Naive thymus-derived CD8-positive, alpha-beta T cell (primary cell): Measurements from ENCODE around the gene ATOX1. TPM values are rescaled to one million over a fixed set of nuclear protein-coding genes. Genes with fewer than 3 reads are reported as not detected.
"Not testable (repeated sequence)": the region's sequence is repeated elsewhere in the genome, so short reads cannot be mapped to it uniquely, and the experiment has no call there.

Experiments used
- ATAC-seq, 2 donors: fragments of 150-1000 bp; cut with Tn5 transposase in 1 of 2; sonication (Bioruptor Pico), chemical (Tn5 transposase) in 1 of 2; 1 replicate in 1 of 2; 2 replicates in 1 of 2; pipeline ENCODE4 v1.10.0; 2021; ENCODE audit warnings: mild to moderate bottlenecking in 2 of 2, moderate library complexity in 2 of 2
- POLR2A ChIA-PET: fragments of 350-600 bp; sonication (Branson Sonifier 250); formaldehyde crosslinking; loops from one replicate; lab custom pipeline; 2021; ENCODE audit warnings: antibody characterized with exemption; lab: Charles Lee
- DNase-seq, 10 donors: peaks; one replicate each; pipeline versions ENCODE4 v3.0.0 to v3.0.0-alpha.2; 2020 to 2022
- H3K27ac Mint-ChIP-seq, 10 donors: one replicate each; pipeline ENCODE4 v1.8.0; 2020 to 2022; ENCODE audit warnings: mild to moderate bottlenecking in 10 of 10, mixed read lengths in 10 of 10, moderate library complexity in 4 of 10, inconsistent platforms in 1 of 10
- H3K27me3 Mint-ChIP-seq, 5 donors: one replicate each; pipeline ENCODE4 v1.8.0; 2021 to 2022; ENCODE audit warnings: mixed read lengths in 5 of 5
- H3K36me3 Mint-ChIP-seq, 3 donors: one replicate each; pipeline ENCODE4 v1.8.0; 2020 to 2022; ENCODE audit warnings: mixed read lengths in 3 of 3, mild to moderate bottlenecking in 2 of 3, inconsistent platforms in 1 of 3
- H3K4me1 Mint-ChIP-seq, 4 donors: one replicate each; pipeline ENCODE4 v1.8.0; 2021 to 2022; ENCODE audit warnings: mixed read lengths in 4 of 4
- H3K4me3 Mint-ChIP-seq, 10 donors: one replicate each; pipeline ENCODE4 v1.8.0; 2020 to 2022; ENCODE audit warnings: mild to moderate bottlenecking in 10 of 10, mixed read lengths in 10 of 10, moderate library complexity in 6 of 10, inconsistent platforms in 1 of 10
- H3K9me3 Mint-ChIP-seq, 9 donors: one replicate each; pipeline ENCODE4 v1.8.0; 2020 to 2022; ENCODE audit warnings: mixed read lengths in 9 of 9, mild to moderate bottlenecking in 3 of 9, inconsistent platforms in 1 of 9, moderate library complexity in 1 of 9
- polyA plus RNA-seq, 3 donors: library from polyadenylated mRNA; unstranded; fragments of 300-500 nt; fragmentation: Illumina TruSeq; gene quantifications; one replicate each; pipeline ENCODE4 v1.2.3, GENCODE V29; 2021
- total RNA-seq, 8 experiments: library from RNA in 2 of 8; stranded (reverse) in 2 of 8; gene quantifications; one replicate each; pipeline ENCODE4 v1.2.3 and lab custom pipeline; 2021 to 2026

The ATOX1 gene, protein sequence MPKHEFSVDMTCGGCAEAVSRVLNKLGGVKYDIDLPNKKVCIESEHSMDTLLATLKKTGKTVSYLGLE
- total RNA-seq (10 to 100 TPM; 26.8 to 32.7 TPM), polyA plus RNA-seq (10 to 100 TPM; 50.9 to 58.7 (median 58.0) TPM), total RNA-seq (lab: John Stamatoyannopoulos, UW) (8.7 to 20.4 (median 10.4) reads per million in 6 experiments)

DNA sequence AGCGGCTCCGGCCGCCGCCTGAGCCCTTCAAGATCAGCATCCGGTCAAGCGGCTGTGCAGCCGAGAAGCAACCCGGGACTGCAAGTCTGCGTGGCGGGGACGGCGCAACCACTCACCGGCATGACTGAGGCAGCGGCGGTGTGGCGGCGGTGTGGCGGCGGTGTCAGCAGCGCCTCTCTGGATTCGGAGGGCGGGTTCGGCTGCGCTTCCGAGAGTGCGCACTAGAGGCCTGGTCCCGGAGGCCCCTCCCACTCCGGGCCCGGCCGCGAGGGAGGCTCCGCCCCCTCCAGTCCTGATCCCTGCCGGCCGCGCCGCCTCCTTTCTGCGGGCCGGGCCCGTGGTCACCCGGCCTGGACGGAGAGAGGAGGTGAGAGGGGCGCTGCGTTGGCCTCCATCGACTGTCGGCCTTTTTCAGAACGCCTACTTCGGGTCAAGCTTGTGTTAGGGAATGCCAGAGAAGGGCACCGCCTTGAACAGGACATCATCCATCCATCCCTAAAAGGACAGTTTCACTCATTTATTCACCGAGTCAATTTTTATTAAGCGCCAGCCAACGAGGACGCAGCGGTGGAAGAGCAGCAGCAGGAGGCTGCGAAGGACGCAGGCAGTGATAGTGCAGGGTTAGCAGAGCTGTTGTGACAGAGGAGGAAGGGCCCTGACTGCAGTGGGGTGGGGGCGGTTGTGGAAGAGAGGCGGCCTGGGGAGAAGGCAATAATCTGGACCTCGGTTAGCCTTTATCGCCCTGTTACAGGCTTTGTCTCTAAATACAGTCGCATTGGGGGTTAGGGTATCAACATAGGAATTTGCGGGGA lies at the start of gene ATOX1:
Gene ATOX1 (minus strand): TSS at position 202 of the 812 bp plus-strand sequence. CDS start 80 bp downstream, at position 122.
- no peaks in the 10 kb centered on the region for H3K27me3 Mint-ChIP-seq
- peaks cover 14 to 46% (median 41%) of the 10 kb centered on the region in 4 donors for H3K4me1 Mint-ChIP-seq
- DNase-seq (peak; percentile 83 to 93 (median 90)), ATAC-seq (peak; percentile 97)
- peak within 1 kb of the TSS; percentile 88 to 98 (median 96) for H3K27ac Mint-ChIP-seq
- H3K4me3 Mint-ChIP-seq = peak within 1 kb of the TSS; percentile 85 to 98 (median 92)
- no peaks in the 10 kb centered on the region for H3K9me3 Mint-ChIP-seq
- H3K36me3 Mint-ChIP-seq = peaks cover 0 to 7% (median 0%) of the 10 kb centered on the region in 3 donors
- POLR2A ChIA-PET = interaction anchor here (0.5 to 9.4 kb wide), 7 partner anchors 12 to 567 kb away, joined by 3 to 152 read pairs (median 4); partner anchors contain the start of gene G3BP1

DNA sequence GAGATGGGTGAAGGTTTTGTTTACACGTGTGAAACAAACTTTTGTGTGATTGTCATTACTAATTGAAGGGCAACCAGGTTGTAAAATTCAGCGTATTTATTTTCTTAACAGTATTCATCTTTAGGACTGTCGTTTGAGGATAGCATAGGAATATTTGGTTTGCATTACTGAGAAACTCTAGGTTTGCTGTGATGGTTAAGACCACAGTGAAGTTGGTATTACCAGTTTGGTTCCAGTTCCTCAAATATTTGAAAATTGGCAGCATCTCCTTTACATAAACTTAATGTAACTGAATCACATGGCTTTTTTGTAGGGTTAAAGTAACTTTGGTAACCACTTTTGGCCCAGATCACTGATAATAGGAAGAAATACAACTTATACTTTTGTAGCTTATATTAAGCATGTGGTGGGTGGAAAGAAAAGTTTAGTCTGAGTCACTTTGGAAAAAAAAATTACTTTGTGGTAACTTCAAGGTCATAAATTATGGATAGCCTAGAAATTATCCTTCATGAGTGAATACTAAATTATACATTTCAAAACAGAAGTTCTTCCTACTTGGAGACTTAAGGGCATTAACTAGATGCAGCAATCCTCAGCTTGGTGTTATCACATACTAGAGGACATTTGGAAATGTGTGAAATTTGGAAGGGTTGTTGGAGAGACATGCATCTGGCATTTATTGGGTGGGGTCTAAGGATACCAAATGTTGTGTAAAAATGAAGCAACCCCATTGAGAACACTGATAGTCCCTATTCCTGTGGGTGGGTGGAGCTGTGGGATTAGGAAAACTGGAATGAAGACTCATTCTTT lies 47.2 kb upstream of the ATOX1 start:
- no peaks in the 10 kb centered on the region for H3K9me3 Mint-ChIP-seq
- POLR2A ChIA-PET = interaction anchor here (1.6 kb wide), 1 partner anchor 34 kb away, joined by 6 read pairs; the partner anchor contains the start of gene G3BP1
- H3K27ac Mint-ChIP-seq = peak overlapping the region in 6 of 10 donors; percentile 2 to 63 (median 36)
- no peak overlapping the region for H3K4me3 Mint-ChIP-seq
- DNase-seq (no peak), ATAC-seq (no peak)
- no peaks in the 10 kb centered on the region for H3K27me3 Mint-ChIP-seq
- H3K36me3 Mint-ChIP-seq = peaks cover 9 to 89% (median 36%) of the 10 kb centered on the region in 3 donors
- peaks cover 5 to 12% (median 7%) of the 10 kb centered on the region in 4 donors for H3K4me1 Mint-ChIP-seq

DNA sequence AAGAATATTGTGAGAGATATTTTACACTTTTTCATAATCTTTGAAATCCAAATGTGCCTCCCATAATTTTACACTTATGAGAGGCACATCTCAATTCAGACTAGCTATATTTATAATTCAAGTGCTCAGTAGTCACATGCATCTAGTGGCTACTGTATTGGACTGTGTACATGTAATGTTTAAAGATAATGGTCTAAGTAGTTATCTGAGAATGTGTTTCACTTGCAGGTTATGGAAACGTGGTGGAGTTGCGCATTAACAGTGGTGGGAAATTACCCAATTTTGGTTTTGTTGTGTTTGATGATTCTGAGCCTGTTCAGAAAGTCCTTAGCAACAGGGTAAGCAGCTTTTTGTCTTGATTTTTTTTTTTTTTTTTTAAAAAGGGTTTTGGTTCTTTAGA lies 42.1 kb upstream of the ATOX1 start:
- Mint-ChIP-seq H3K4me1 (peaks cover 12 to 23% (median 16%) of the 10 kb centered on the region in 4 donors), H3K4me3 (no peak overlapping the region), H3K27ac (peak overlapping the region in 4 of 10 donors; percentile 17 to 40 (median 31)), H3K9me3 (no peaks in the 10 kb centered on the region), H3K36me3 (peaks cover 16 to 94% (median 25%) of the 10 kb centered on the region in 3 donors), H3K27me3 (no peaks in the 10 kb centered on the region)
- POLR2A ChIA-PET = no interaction called here
- DNase-seq (no peak), ATAC-seq (peak in 1 of 2 donors; percentile 30)

DNA sequence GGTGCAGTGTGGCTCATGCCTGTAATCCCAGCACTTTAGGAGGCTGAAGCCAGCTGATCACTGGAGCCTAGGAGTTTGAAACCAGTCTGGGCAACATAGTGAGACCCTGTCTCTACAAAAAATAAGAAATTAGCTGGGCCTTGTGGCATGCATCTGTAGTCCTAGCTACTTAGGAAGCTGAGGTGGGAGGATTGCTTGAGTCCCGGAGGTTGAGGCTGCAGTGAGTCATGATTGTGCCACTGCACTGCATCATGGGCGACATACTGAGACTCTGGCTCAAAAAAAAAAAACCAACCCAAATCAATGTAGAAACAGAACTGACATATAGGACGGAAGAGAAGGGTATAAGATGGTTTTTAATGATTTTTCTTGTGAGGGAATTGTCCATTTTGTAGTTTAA lies 41.0 kb upstream of the ATOX1 start:
- H3K4me3 Mint-ChIP-seq = no peak overlapping the region
- no peaks in the 10 kb centered on the region for H3K27me3 Mint-ChIP-seq
- no peaks in the 10 kb centered on the region for H3K9me3 Mint-ChIP-seq
- ATAC-seq = no peak
- POLR2A ChIA-PET = interaction anchor here (1.8 kb wide), 1 partner anchor 28 kb away, joined by 3 read pairs; the partner anchor contains the start of gene G3BP1
- H3K36me3 Mint-ChIP-seq = peaks cover 16 to 94% (median 22%) of the 10 kb centered on the region in 3 donors
- H3K27ac Mint-ChIP-seq = peak overlapping the region in 5 of 10 donors; percentile 1 to 74 (median 43)
- DNase-seq = no peak
- H3K4me1 Mint-ChIP-seq = peaks cover 9 to 27% (median 14%) of the 10 kb centered on the region in 4 donors

DNA sequence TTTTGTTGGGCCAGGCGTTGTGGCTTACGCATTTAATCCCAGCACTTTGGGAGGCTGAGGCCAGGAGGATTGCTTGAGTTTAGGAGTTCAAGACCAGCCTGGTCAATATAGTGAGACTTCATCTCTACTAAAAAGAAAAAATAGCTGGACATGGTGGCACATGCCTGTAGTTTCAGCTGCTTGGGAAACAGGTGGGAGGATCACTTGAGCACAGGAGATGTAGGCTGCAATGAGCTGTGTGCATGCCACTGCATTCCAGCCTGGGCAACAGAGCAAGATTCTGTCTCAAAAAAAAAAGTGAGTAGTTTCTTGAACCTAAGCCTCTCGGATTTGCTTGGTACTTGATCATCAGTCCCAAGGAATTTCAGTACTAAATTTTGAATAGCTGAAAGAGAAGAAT lies 40.2 kb upstream of the ATOX1 start:
- POLR2A ChIA-PET = interaction anchor here (1.0 to 1.8 kb wide), 2 partner anchors 27 to 41 kb away, joined by 3 read pairs; partner anchors contain the start of genes ATOX1 and G3BP1
- peak overlapping the region in 6 of 10 donors; percentile 16 to 84 (median 39) for H3K27ac Mint-ChIP-seq
- H3K27me3 Mint-ChIP-seq = no peaks in the 10 kb centered on the region
- no peaks in the 10 kb centered on the region for H3K9me3 Mint-ChIP-seq
- no peak for DNase-seq
- no peak for ATAC-seq
- H3K4me3 Mint-ChIP-seq = no peak overlapping the region
- peaks cover 9 to 34% (median 15%) of the 10 kb centered on the region in 4 donors for H3K4me1 Mint-ChIP-seq
- H3K36me3 Mint-ChIP-seq = peaks cover 16 to 94% (median 23%) of the 10 kb centered on the region in 3 donors

DNA sequence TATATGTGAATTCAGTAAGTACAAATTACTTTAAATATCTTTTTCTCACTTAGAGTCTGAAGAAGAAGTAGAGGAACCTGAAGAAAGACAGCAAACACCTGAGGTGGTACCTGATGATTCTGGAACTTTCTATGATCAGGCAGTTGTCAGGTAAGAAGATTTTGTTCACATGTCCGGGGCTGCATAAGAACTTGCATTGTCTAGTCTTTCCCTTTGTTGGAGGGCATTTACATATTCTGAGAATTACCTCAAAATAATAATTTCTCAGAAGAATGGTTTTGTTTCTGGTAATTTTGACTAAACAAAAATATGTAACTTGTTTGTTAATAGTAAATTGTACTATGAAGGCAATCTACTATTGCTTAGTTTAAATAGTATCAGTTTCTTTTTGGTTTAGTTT lies 37.0 kb upstream of the ATOX1 start:
- no peak for ATAC-seq
- Mint-ChIP-seq H3K9me3 (no peaks in the 10 kb centered on the region), H3K27ac (peak overlapping the region in 3 of 10 donors; percentile 19 to 65 (median 60)), H3K27me3 (no peaks in the 10 kb centered on the region), H3K4me3 (no peak overlapping the region), H3K4me1 (peaks cover 11 to 41% (median 15%) of the 10 kb centered on the region in 4 donors), H3K36me3 (peaks cover 5 to 99% (median 20%) of the 10 kb centered on the region in 3 donors)
- POLR2A ChIA-PET = no interaction called here
- no peak for DNase-seq

DNA sequence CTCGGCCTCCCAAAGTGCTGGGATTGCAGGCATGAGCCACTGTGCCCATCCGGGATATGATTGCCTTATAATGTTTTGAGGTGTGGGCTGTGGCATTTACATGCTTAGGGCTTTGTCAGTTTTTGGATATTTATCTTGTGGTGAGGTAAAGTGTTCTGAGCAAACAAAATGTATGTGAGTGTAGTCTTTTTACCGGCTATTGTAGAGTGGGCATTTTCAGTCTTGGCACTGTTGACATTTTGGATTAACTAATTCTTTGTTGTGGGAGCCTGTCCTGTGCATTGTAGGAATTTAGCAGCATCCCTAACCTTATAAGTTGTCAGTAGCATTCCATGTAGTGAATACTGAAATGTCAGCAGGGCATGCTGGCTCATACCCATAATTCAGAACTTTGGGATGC lies 34.9 kb upstream of the ATOX1 start:
- Mint-ChIP-seq H3K9me3 (no peaks in the 10 kb centered on the region), H3K27me3 (no peaks in the 10 kb centered on the region), H3K27ac (peak overlapping the region in 3 of 10 donors; percentile 58 to 76 (median 62)), H3K4me3 (no peak overlapping the region), H3K4me1 (peaks cover 7 to 39% (median 9%) of the 10 kb centered on the region in 4 donors), H3K36me3 (peaks cover 3 to 98% (median 24%) of the 10 kb centered on the region in 3 donors)
- POLR2A ChIA-PET = no interaction called here
- ATAC-seq = no peak
- no peak for DNase-seq

DNA sequence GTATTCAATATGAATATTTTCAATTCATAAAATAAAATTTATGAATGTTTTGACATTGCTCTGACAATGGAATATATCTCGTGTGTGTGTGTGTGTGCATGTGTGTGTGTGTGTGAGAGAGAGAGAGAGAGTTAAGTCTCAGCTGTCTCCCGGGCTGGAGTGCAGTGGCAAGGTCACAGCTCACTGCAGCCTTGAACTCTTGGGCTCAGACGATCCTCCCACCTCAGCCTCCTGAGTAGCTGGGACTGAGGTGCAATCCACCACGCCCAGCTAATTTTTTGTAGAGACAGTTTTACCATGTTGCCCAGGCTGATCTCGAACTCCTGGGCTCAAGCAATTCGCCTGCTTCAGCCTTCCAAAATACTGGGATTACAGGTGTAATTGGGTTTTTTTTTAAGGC lies 29.4 kb upstream of the ATOX1 start:
- H3K4me1 Mint-ChIP-seq = peaks cover 10 to 46% (median 34%) of the 10 kb centered on the region in 4 donors
- ATAC-seq (no peak), DNase-seq (no peak)
- POLR2A ChIA-PET = interaction anchor here (2.0 kb wide), 1 partner anchor 17 kb away, joined by 7 read pairs; the partner anchor contains the start of gene G3BP1
- peaks cover 0 to 66% (median 18%) of the 10 kb centered on the region in 3 donors for H3K36me3 Mint-ChIP-seq
- H3K4me3 Mint-ChIP-seq = no peak overlapping the region
- H3K27me3 Mint-ChIP-seq = no peaks in the 10 kb centered on the region
- no peaks in the 10 kb centered on the region for H3K9me3 Mint-ChIP-seq
- H3K27ac Mint-ChIP-seq = peak overlapping the region in 2 of 10 donors; percentile 16 to 27

DNA sequence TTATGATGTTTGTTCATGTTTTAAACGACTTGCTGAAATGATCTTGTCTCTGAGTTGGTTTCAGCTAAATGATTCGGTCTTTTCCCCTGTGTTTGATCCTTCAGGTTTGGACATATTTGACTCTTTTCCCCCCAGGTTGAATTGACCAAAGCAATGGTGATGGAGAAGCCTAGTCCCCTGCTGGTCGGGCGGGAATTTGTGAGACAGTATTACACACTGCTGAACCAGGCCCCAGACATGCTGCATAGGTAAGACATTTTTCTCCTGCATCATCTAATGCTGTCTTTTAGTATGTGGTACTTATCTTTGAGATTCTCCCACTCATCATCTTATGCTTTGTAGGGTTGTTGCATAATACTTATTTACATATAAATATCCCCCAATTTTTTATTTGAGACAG lies 28.0 kb upstream of the ATOX1 start:
- Mint-ChIP-seq H3K27me3 (no peaks in the 10 kb centered on the region), H3K4me3 (peak overlapping the region in 3 of 10 donors; percentile 30 to 46 (median 45)), H3K4me1 (peaks cover 11 to 50% (median 44%) of the 10 kb centered on the region in 4 donors), H3K27ac (peak overlapping the region in 9 of 10 donors; percentile 8 to 86 (median 40)), H3K36me3 (peaks cover 0 to 53% (median 18%) of the 10 kb centered on the region in 3 donors), H3K9me3 (no peaks in the 10 kb centered on the region)
- POLR2A ChIA-PET = no interaction called here
- DNase-seq (no peak), ATAC-seq (no peak)

DNA sequence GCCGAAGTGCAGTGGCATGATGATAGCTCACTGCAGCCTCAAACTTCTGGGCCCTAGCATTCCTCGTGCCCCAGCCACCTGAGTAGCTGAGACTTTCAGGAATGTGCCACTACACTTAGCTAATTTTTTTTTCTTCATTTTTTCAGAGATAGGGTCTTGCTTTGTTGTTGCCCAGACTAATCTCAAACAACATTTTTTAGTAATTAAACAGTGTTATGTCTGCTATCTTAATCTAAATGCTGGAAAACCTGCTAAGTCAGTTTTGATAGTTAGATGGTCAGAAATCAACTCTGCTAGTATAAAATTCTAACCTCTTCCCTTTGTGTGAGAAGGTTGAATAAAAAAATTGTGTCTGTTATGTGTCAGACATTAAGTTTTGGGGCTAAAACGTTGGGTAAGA lies 25.7 kb upstream of the ATOX1 start:
- ATAC-seq (no peak), DNase-seq (no peak)
- Mint-ChIP-seq H3K4me3 (peak overlapping the region in 6 of 10 donors; percentile 2 to 60 (median 48)), H3K4me1 (peaks cover 23 to 68% (median 64%) of the 10 kb centered on the region in 4 donors), H3K27me3 (no peaks in the 10 kb centered on the region), H3K27ac (peak overlapping the region in 6 of 10 donors; percentile 12 to 64 (median 34)), H3K36me3 (peaks cover 1 to 38% (median 7%) of the 10 kb centered on the region in 3 donors), H3K9me3 (no peaks in the 10 kb centered on the region)
- POLR2A ChIA-PET = interaction anchor here (1.6 to 1.8 kb wide), 2 partner anchors 13 to 14 kb away, joined by 5 to 6 read pairs; partner anchors contain the start of gene G3BP1

DNA sequence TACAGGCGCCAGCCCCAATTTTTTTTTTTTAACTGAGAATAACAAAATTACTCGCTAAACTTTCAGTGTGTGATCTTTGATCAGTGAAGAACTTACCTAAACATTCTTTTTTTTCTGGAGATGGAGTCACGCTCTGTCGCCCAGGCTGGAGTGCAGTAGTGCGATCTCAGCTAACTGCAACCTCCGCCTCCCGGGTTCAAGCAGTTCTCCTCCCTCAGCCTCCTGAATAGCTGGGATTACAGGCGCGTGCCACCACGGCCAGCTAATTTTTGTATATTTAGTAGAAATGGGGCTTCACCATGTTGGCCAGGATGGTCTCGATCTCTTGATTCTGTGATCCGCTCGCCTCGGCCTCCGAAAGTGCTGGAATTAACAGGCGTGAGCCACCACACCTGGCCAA lies 25.2 kb upstream of the ATOX1 start:
- H3K4me3 Mint-ChIP-seq = peak overlapping the region in 6 of 10 donors; percentile 11 to 54 (median 19)
- not testable (repeated sequence) for H3K27me3 Mint-ChIP-seq, ATAC-seq, H3K9me3 Mint-ChIP-seq, H3K27ac Mint-ChIP-seq, DNase-seq
- peaks cover 25 to 73% (median 69%) of the 10 kb centered on the region in 4 donors for H3K4me1 Mint-ChIP-seq
- POLR2A ChIA-PET = interaction anchor here (1.6 to 1.8 kb wide), 2 partner anchors 12 to 13 kb away, joined by 5 to 6 read pairs; partner anchors contain the start of gene G3BP1
- peaks cover 4 to 38% (median 8%) of the 10 kb centered on the region in 3 donors for H3K36me3 Mint-ChIP-seq
